ENCODE results near the gene MRPL49.

Gene MRPL49

DNA sequence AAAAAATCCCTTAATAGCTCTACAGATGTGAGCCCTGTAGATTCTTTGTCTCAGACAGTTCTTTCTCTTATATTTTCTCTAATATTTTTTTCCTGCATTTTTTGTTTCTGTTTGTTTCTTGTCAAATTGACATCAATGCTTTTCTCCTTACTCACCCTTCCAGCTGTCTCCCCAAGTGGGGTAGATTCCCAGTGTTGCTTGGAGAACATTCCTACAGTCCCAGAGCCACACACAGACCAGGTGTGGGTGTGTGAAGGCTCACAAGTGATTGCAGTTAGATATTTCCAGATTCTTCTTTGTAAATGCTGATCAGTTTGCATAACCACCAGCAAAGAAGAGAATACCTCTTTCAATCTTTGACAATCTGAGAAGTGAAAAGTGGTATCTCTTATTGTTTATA lies 18.6 kb upstream of the MRPL49 start:
- no peak for DNase-seq

- no peak for DNase-seq
Observed at GRCh38 chr11:65104628-65105027, 17.5 kb upstream of the MRPL49 start.

GRCh38 chr11:65107078-65107477 lies 15.0 kb upstream of the MRPL49 start:
- DNase-seq: no peak

GRCh38 chr11:65107751-65108468 lies 14.2 kb upstream of the MRPL49 start:
- no peak for DNase-seq

DNA sequence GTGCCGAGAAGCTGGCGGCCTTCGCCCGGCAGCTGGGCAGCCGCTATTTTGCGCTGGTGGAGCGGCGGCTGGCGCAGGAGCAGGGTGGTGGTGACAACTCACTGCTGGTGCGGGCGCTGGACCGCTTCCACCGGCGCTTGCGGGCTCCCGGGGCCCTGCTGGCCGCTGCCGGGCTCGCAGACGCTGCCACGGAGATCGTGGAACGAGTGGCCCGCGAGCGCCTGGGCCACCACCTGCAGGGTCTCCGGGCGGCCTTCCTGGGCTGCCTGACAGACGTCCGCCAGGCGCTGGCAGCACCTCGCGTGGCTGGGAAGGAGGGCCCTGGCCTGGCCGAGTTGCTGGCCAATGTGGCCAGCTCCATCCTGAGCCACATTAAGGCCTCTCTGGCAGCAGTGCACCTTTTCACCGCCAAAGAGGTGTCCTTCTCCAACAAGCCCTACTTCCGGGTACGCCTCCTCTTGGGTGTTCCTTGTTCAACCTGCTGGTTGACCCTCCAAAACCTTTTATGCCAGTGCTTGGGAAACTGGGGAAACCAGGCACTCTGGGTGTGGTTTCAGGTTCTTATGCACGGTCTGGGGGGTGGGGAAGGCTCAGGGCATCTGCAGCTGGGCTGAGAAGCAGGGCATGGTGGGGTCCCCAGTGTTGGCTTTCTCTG lies 13.5 kb upstream of the MRPL49 start:
- no peak for DNase-seq

- no peak for DNase-seq
Observed at GRCh38 chr11:65109231-65110198, 12.6 kb upstream of the MRPL49 start.

GRCh38 chr11:65110354-65110861 lies 11.7 kb upstream of the MRPL49 start:
- peak; percentile 96 for DNase-seq

DNA sequence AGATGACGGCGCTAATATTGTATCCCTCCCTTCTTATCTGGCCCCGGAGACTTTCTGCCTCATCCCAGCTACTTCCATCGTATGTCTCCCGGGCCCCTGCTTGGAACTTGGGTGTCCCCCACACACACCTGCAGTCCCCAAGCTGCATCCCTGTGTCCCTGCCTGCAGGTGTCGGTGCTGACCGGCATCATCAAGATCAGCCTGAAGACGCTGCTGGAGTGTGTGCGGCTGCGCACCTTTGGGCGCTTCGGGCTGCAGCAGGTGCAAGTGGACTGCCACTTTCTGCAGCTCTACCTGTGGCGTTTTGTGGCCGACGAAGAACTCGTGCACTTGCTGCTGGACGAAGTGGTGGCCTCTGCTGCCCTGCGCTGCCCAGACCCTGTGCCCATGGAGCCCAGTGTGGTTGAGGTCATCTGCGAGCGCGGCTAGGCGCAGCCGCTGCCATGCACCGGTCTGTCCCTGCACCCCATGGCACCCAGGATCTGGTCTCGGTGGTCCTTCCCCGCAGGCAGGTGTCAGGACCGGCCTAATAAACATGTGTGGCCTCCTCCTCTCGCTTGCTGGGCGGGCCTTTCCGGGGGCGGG lies 10.9 kb upstream of the MRPL49 start:
- DNase-seq: no peak

DNA sequence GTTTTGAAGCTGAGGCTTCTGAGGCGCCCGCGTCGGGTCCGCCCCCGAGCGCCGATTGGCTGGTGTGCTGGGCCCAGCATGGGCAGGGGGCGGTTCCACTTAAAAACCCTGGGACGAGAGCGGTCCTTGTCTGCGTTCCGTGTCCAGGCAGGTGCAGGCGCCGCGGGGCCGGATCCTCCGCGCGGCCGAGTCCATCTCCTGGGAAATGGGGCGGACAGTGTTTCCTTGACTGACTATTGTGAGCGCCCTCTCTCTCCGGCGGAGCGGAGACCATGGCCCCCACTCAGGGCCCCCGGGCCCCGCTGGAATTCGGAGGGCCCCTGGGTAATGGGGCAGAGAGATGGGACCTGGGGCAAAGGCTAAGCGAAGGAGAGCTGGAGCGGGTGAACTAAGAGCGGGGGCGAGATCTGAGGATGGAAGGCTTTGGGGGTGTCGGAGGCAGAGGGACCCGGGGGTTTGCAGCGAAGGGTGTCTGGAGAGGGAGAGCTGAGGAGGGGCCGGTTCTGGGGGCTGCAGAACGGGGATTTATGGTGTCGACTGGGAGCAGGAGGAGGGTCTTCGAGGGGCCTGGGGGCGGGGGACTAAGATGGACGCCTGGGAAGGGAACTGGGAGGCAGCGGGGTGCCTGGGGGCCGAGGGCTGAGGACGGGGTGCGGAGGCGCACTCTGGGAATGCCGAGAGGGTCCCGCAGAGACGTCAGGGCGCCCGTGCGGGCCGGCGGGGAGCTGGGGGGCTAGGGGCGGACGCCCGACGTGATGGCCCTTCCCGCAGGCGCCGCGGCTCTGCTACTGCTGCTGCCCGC lies 10.2 kb upstream of the MRPL49 start, which contains the start of gene TM7SF2:
TM7SF2 (plus strand) TSS at position 129 of the 802 bp plus-strand sequence; CDS start at position 273, 144 bp downstream.
- peak; percentile 96 for DNase-seq

DNA sequence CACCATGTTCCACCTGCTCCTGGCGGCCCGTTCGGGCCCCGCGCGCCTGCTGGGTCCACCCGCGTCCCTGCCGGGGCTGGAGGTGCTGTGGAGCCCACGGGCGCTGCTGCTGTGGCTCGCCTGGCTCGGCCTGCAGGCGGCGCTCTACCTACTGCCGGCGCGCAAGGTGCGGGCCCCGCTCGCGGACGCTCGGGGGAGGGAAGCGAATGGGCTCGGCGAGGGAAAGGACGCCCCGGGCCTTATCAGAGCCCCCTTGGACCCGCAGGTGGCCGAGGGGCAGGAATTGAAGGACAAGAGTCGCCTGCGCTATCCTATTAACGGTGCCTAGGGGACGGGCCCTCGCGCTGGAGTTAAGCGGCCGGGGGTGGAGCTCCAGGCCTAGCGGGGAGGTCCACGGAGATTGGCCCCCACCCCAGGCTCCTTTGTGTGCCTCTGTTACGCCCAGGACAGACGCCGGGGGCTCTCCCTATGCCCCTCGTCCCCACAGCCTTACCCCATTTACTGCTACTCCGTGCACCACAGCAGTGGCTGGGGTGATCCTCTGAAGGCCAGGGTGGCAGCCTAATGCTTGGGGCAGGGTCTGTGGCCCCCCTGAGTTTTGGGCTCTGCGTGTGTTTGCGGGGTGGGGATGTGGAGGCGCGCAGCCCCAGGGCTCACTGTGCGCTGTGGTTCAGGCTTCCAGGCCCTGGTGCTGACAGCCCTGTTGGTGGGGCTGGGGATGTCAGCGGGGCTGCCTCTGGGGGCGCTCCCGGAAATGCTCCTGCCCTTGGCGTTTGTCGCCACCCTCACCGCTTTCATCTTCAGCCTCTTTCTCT lies 9.4 kb upstream of the MRPL49 start:
- DNase-seq: peak; percentile 83

DNA sequence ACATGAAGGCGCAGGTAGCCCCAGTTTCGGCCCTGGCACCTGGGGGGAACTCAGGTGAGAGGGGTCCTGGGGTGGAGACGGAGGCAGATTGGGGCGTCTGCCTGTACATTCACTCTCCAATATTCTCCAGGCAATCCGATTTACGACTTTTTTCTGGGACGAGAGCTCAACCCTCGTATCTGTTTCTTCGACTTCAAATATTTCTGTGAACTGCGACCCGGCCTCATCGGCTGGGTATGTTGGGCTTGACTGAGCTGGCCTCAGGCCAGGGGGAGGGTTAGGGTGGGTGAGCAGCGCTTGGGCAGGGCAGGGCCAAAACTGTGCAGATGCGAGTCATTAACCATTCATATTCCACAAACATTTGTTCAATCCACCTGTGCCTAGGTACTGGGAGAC lies 8.8 kb upstream of the MRPL49 start:
- no peak for DNase-seq

GRCh38 chr11:65113839-65114238 lies 8.3 kb upstream of the MRPL49 start:
- DNase-seq: no peak

- DNase-seq: no peak
Observed at GRCh38 chr11:65114538-65115171, 7.5 kb upstream of the MRPL49 start.

DNA sequence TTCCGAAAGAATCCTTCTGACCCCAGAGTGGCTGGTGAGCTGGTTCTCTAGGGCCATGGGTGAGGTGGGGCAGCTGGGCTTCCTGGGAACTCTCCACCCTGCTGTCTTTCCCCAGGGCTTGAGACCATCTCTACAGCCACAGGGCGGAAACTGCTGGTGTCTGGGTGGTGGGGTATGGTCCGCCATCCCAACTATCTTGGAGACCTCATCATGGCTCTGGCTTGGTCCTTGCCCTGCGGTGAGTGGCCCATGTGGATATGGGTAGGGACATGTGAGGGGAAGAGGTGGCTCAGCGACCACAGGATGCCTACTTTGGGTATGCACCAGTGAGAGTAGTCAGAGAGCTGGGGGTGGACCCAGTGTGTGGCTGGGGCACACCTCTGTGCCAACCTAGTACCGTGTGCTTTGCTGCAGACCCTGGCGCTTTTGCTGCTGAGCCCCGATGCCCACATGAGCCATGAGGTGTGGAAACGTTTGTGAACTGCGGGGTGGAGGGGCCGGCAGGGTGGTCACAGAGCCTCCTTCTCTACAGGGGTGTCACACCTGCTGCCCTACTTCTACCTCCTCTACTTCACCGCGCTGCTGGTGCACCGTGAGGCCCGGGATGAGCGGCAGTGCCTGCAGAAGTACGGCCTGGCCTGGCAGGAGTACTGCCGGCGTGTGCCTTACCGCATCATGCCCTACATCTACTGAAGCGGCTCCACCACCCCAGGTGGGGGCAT lies 6.6 kb upstream of the MRPL49 start:
- no peak for DNase-seq

DNA sequence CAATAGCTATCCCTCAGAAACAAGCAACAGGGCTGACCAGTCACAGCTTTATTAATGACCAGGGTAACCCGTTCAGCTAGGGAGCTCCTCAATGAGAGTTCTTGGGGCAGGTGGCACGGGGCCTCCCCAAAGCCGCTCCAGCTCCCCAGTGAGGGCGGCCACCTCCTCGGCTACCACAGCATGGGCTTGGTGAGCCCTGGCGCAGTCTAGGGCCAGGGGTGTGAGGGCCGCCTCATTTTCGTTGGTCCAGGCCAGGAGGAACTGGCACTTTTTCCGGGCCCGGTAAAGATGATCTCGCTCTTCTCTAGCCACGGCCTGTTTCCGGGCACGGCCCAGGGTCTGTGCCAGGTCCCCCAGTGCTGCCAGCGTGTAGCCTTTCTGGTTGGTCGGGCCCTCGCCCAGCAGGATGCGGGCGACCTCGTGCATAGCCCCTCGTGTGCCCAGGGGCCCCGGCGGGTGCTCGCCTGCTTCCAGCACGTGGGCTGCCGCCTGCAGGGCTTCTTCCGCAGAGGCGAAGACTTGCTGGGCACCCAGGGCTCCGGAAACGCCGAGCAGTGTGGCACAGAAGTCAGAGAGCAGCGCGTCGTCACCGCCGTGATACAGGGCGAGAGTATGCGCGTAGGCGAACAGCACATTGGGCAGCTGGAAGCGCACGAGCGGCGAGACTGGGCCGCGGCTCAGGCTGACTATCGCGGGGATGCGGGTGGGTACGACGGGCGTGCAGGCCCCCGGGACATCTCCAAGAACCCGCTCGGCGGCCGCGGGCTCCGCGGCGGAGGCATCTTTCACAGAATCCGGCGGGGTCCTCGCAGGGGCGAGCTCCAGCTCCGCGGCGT lies 5.5 kb upstream of the MRPL49 start:
- peak; percentile 70 for DNase-seq

DNA sequence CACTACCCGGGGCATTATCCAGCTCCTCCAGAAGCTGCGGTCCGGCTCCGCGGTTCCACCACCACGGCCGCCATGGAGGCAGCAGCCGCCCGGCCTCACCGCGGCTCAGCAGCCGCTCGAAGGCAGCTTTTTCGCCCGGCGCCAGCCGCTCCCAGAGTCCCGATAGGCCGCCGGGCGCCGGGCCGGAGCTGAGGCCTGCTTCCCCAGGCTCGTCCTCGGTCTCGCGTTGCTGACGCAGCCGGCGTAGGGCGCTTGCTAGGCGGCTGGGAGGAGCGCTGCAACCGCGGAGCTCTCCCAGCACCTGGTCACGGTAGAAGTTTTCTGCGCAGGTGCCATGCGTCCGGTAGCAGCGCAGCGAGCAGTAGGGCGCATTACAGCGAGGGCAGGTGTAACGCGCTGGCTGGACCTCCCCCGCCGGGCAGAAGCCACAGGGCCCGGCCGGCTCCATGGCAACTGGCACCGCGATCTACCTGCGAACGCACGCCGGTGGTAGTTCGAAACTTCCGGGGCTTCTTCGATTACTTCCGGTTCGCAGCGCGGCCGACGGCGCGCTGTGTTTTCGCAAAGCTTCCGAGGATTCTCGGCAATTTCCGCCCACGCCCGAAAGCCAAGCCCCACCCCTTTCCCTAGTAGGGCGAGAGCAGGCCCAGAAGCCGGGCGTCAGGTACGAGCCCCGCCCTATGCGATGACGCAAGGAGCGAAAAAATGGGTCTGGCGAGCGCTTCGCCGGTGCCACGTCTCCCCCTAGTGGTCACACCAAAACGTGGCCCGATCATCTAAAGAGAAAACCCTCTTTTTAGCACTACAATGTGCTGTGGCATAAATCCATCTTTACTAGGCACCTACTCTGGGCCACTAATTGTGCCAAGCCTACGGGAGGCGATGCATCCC lies 4.7 kb upstream of the MRPL49 start, which contains the start of gene ZNHIT2:
ZNHIT2 (minus strand) TSS at position 496 of the 891 bp plus-strand sequence; CDS start at position 448, 48 bp downstream.
- peak; percentile 100 for DNase-seq

DNA sequence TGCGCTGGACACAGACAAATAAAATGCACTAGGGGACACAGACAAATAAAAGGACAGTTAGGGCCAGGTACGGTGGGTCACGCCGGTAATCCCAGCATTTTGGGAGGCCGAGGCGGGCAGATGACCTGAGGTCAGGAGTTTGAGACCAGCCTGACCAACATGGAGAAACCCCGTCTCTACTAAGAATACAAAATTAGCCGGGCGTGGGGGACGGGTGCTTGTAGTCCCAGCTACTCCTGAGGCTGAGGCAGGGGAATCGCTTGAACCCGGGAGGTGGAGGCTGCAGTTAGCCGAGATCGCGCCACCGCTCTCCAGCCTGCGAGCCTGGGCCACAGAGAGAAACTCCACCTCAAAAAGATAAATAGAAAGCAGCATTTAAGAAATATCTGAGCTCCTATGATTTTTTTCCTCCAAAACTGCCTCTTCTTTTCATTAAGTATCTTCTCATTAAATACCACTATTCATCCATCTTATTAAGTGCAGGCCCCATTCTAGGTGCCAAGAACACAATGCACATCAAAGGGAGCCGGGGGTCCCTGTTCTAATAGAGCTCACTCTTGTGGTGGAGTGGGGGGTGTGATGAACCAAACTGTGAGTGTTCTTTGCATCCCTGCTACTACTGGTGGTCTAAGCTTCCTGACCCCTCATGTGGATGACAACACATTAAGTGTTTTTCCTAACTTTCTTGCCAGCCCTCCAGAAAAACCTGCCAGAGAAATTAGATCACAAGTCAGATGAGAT lies 3.9 kb upstream of the MRPL49 start:
- no peak for DNase-seq
